ENCODE results near the gene PLXNA1. TPM values are rescaled to one million over a fixed set of nuclear protein-coding genes. Genes with fewer than 3 reads are reported as not detected.

PLXNA1 gene
- total and polyA plus RNA-seq, 10 of the 15 experiments (the other 5 are each of a cell fraction or from before 2014, with no cell fraction given), result 0.03 to 16.4 (median 2.5) TPM

DNA sequence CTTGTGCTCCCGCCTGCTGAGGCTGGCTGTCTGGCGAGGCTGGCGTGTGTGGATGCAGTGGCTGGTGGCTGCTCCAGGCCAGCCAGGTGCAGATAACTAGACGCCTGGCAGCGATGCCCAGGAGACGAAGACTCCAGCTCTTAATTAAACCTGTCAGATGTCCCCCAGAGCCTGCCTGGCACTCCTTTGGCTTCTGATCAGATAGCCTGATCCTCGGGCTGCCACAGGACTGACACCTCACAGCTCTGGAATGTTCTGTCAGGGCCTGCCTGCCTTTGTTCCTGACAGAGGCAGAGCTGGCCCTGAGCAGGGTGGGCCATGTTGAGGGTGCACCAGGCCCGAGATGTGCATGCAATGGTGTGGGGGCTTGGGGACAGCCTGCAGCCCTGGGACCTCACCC, 36.5 kb downstream of the PLXNA1 start:
- Histone ChIP-seq H3K27me3 (replicated peaks in 1 of 2; ENCODE audit: control insufficient read depth in 2 of 2, insufficient read depth in 2 of 2, low read length in 1 of 2) (no peaks in the 10 kb centered on the region), H3K9me3 (replicated peaks; ENCODE audit: control insufficient read depth, insufficient read depth, low read length) (no peaks in the 10 kb centered on the region), H3K4me2 (ENCODE audit: control insufficient read depth, insufficient read depth) (no peak overlapping the region), H3K9ac (ENCODE audit: control insufficient read depth, insufficient read depth, low read length) (no peak overlapping the region), H3K79me2 (ENCODE audit: control insufficient read depth, insufficient read depth, low read length) (no peaks in the 10 kb centered on the region), H3K4me3 (no peak overlapping the region), H3K36me3 (ENCODE audit: control insufficient read depth in 2 of 2, insufficient read depth in 2 of 2, low read length in 1 of 2) (peaks cover 0 to 23% of the 10 kb centered on the region in 2 experiments; a peak in 2 of 4 replicates), H4K20me1 (ENCODE audit: control insufficient read depth, insufficient read depth) (no peaks in the 10 kb centered on the region), H3K4me1 (ENCODE audit: control insufficient read depth, insufficient read depth, low read length) (peaks cover 16% of the 10 kb centered on the region), H3K27ac (ENCODE audit: control insufficient read depth, insufficient read depth) (no peak overlapping the region), H2AFZ (ENCODE audit: control insufficient read depth, low read depth, low read length) (no peak overlapping the region)
- intact Hi-C loops (cut with micrococcal nuclease; ENCODE audit: unreplicated experiment) (no loop called here), in situ Hi-C loops (cut with MboI) (no loop called here)
- ChIA-PET SMC1A (ENCODE audit: uncharacterized antibody, unreplicated experiment) (no interaction called here), CTCF (no interaction called here), RAD21 (ENCODE audit: unreplicated experiment) (no interaction called here), POLR2A (no interaction called here)
- BruUV-seq (replicated peaks), result no TSS peak
- WGBS (ENCODE audit: insufficient coverage, insufficient replicate concordance, low lambda C conversion rate, missing lambda C conversion rate), result 80% methylated on average over 8 of the region's 8 CpGs
- FAIRE-seq, result no peak
- TF ChIP-seq, protein P1, sequence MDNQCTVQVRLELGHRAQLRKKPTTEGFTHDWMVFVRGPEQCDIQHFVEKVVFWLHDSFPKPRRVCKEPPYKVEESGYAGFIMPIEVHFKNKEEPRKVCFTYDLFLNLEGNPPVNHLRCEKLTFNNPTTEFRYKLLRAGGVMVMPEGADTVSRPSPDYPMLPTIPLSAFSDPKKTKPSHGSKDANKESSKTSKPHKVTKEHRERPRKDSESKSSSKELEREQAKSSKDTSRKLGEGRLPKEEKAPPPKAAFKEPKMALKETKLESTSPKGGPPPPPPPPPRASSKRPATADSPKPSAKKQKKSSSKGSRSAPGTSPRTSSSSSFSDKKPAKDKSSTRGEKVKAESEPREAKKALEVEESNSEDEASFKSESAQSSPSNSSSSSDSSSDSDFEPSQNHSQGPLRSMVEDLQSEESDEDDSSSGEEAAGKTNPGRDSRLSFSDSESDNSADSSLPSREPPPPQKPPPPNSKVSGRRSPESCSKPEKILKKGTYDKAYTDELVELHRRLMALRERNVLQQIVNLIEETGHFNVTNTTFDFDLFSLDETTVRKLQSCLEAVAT (IDR thresholded peaks at IDR 0.05), result no peak
- TF ChIP-seq, protein P2, sequence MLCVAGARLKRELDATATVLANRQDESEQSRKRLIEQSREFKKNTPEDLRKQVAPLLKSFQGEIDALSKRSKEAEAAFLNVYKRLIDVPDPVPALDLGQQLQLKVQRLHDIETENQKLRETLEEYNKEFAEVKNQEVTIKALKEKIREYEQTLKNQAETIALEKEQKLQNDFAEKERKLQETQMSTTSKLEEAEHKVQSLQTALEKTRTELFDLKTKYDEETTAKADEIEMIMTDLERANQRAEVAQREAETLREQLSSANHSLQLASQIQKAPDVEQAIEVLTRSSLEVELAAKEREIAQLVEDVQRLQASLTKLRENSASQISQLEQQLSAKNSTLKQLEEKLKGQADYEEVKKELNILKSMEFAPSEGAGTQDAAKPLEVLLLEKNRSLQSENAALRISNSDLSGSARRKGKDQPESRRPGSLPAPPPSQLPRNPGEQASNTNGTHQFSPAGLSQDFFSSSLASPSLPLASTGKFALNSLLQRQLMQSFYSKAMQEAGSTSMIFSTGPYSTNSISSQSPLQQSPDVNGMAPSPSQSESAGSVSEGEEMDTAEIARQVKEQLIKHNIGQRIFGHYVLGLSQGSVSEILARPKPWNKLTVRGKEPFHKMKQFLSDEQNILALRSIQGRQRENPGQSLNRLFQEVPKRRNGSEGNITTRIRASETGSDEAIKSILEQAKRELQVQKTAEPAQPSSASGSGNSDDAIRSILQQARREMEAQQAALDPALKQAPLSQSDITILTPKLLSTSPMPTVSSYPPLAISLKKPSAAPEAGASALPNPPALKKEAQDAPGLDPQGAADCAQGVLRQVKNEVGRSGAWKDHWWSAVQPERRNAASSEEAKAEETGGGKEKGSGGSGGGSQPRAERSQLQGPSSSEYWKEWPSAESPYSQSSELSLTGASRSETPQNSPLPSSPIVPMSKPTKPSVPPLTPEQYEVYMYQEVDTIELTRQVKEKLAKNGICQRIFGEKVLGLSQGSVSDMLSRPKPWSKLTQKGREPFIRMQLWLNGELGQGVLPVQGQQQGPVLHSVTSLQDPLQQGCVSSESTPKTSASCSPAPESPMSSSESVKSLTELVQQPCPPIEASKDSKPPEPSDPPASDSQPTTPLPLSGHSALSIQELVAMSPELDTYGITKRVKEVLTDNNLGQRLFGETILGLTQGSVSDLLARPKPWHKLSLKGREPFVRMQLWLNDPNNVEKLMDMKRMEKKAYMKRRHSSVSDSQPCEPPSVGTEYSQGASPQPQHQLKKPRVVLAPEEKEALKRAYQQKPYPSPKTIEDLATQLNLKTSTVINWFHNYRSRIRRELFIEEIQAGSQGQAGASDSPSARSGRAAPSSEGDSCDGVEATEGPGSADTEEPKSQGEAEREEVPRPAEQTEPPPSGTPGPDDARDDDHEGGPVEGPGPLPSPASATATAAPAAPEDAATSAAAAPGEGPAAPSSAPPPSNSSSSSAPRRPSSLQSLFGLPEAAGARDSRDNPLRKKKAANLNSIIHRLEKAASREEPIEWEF (IDR thresholded peaks at IDR 0.05; ENCODE audit: insufficient replicate concordance, low read depth, low read length), result no peak
- TF ChIP-seq YBX1 (IDR thresholded peaks at IDR 0.05) (no peak), MYB (IDR thresholded peaks at IDR 0.05; ENCODE audit: borderline replicate concordance, low read depth, low read length) (no peak), TCF7 (IDR thresholded peaks at IDR 0.05; ENCODE audit: borderline replicate concordance) (no peak), CREB1 (IDR thresholded peaks at IDR 0.05; ENCODE audit: low read depth) (no peak)
- TF ChIP-seq, protein P3, sequence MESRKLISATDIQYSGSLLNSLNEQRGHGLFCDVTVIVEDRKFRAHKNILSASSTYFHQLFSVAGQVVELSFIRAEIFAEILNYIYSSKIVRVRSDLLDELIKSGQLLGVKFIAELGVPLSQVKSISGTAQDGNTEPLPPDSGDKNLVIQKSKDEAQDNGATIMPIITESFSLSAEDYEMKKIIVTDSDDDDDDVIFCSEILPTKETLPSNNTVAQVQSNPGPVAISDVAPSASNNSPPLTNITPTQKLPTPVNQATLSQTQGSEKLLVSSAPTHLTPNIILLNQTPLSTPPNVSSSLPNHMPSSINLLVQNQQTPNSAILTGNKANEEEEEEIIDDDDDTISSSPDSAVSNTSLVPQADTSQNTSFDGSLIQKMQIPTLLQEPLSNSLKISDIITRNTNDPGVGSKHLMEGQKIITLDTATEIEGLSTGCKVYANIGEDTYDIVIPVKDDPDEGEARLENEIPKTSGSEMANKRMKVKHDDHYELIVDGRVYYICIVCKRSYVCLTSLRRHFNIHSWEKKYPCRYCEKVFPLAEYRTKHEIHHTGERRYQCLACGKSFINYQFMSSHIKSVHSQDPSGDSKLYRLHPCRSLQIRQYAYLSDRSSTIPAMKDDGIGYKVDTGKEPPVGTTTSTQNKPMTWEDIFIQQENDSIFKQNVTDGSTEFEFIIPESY (IDR thresholded peaks at IDR 0.05), result no peak
- TF ChIP-seq, protein P4, sequence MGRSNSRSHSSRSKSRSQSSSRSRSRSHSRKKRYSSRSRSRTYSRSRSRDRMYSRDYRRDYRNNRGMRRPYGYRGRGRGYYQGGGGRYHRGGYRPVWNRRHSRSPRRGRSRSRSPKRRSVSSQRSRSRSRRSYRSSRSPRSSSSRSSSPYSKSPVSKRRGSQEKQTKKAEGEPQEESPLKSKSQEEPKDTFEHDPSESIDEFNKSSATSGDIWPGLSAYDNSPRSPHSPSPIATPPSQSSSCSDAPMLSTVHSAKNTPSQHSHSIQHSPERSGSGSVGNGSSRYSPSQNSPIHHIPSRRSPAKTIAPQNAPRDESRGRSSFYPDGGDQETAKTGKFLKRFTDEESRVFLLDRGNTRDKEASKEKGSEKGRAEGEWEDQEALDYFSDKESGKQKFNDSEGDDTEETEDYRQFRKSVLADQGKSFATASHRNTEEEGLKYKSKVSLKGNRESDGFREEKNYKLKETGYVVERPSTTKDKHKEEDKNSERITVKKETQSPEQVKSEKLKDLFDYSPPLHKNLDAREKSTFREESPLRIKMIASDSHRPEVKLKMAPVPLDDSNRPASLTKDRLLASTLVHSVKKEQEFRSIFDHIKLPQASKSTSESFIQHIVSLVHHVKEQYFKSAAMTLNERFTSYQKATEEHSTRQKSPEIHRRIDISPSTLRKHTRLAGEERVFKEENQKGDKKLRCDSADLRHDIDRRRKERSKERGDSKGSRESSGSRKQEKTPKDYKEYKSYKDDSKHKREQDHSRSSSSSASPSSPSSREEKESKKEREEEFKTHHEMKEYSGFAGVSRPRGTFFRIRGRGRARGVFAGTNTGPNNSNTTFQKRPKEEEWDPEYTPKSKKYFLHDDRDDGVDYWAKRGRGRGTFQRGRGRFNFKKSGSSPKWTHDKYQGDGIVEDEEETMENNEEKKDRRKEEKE (IDR thresholded peaks at IDR 0.05), result no peak
- TF ChIP-seq, protein P5, sequence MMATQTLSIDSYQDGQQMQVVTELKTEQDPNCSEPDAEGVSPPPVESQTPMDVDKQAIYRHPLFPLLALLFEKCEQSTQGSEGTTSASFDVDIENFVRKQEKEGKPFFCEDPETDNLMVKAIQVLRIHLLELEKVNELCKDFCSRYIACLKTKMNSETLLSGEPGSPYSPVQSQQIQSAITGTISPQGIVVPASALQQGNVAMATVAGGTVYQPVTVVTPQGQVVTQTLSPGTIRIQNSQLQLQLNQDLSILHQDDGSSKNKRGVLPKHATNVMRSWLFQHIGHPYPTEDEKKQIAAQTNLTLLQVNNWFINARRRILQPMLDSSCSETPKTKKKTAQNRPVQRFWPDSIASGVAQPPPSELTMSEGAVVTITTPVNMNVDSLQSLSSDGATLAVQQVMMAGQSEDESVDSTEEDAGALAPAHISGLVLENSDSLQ (IDR thresholded peaks at IDR 0.05), result no peak
- no peak for ATAC-seq
- no peak for DNase-seq (ENCODE audit: low read depth, low spot score)
